ENCODE data around the gene IQSEC1. TPM values are rescaled to one million over a fixed set of nuclear protein-coding genes. Genes with fewer than 3 reads are reported as not detected.

The IQSEC1 gene
- total RNA-seq, 3 donors from 2014 or later = 19.8 to 42.2 (median 21.9) TPM

- intact Hi-C loops (cut with DNase I, micrococcal nuclease) = no loop called here
- TF ChIP-seq, protein P1, sequence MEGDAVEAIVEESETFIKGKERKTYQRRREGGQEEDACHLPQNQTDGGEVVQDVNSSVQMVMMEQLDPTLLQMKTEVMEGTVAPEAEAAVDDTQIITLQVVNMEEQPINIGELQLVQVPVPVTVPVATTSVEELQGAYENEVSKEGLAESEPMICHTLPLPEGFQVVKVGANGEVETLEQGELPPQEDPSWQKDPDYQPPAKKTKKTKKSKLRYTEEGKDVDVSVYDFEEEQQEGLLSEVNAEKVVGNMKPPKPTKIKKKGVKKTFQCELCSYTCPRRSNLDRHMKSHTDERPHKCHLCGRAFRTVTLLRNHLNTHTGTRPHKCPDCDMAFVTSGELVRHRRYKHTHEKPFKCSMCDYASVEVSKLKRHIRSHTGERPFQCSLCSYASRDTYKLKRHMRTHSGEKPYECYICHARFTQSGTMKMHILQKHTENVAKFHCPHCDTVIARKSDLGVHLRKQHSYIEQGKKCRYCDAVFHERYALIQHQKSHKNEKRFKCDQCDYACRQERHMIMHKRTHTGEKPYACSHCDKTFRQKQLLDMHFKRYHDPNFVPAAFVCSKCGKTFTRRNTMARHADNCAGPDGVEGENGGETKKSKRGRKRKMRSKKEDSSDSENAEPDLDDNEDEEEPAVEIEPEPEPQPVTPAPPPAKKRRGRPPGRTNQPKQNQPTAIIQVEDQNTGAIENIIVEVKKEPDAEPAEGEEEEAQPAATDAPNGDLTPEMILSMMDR (IDR thresholded peaks at IDR 0.05) = no peak
- no peak for ATAC-seq
These were observed 4.8 kb downstream of the IQSEC1 start for GRCh38 chr3:13068269-13069010.

GRCh38 chr3:13067778-13068177, 5.5 kb downstream of the IQSEC1 start:
- no peaks in the 10 kb centered on the region for H3K9me3 ChIP-seq
- intact Hi-C loops (cut with DNase I, micrococcal nuclease) = no loop called here
- no peaks in the 10 kb centered on the region for H3K4me1 ChIP-seq (ENCODE audit: low read depth)
- TF ChIP-seq, protein P1 (IDR thresholded peaks at IDR 0.05) = no peak
- H3K36me3 ChIP-seq (ENCODE audit: low read depth) = no peaks in the 10 kb centered on the region
- ATAC-seq (no peak), DNase-seq (no peak)
- H3K4me3 ChIP-seq = no peak overlapping the region

More at GRCh38 chr3:13068269-13069010, 4.8 kb downstream of the IQSEC1 start:
- H3K36me3 ChIP-seq (ENCODE audit: low read depth) = no peaks in the 10 kb centered on the region
- no peaks in the 10 kb centered on the region for H3K9me3 ChIP-seq
- no peak for DNase-seq
- no peaks in the 10 kb centered on the region for H3K4me1 ChIP-seq (ENCODE audit: low read depth)
- no peak overlapping the region for H3K4me3 ChIP-seq

DNA sequence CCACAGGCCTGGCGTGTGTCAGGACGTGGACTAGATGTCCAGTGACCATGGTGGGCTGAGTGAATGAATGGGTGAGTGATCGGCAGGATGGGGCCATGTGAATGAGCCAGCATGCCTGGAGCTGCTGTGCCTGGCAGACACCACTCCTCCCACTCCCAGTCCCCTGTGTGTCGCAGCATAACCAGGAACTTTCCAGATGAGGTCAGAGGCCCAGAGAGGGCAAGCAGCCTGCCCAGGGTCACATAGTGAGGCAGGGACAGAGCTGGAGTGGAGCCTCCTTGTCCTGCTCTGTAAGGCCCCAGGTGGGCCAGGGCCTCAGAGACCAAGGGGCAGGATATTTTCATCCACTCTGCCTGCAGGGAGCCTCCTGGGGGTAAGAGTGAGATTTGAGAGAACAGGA, 6.4 kb downstream of the IQSEC1 start:
- H3K4me3 ChIP-seq = no peak overlapping the region
- ATAC-seq (no peak), DNase-seq (no peak)
- H3K36me3 ChIP-seq (ENCODE audit: low read depth) = no peaks in the 10 kb centered on the region
- H3K9me3 ChIP-seq = no peaks in the 10 kb centered on the region
- intact Hi-C loops (cut with DNase I, micrococcal nuclease) = no loop called here
- H3K4me1 ChIP-seq (ENCODE audit: low read depth) = no peaks in the 10 kb centered on the region
- TF ChIP-seq, protein P1 (IDR thresholded peaks at IDR 0.05) = no peak

GRCh38 chr3:13066236-13066635, 7.0 kb downstream of the IQSEC1 start:
- H3K4me3 ChIP-seq = no peak overlapping the region
- intact Hi-C loops (cut with DNase I, micrococcal nuclease) = no loop called here
- H3K9me3 ChIP-seq = no peaks in the 10 kb centered on the region
- H3K36me3 ChIP-seq (ENCODE audit: low read depth) = no peaks in the 10 kb centered on the region
- no peaks in the 10 kb centered on the region for H3K4me1 ChIP-seq (ENCODE audit: low read depth)
- DNase-seq = no peak
- ATAC-seq = no peak
- TF ChIP-seq, protein P1 (IDR thresholded peaks at IDR 0.05) = no peak

- Histone ChIP-seq H3K9me3 (no peaks in the 10 kb centered on the region), H3K36me3 (ENCODE audit: low read depth) (no peaks in the 10 kb centered on the region), H3K4me3 (no peak overlapping the region), H3K4me1 (ENCODE audit: low read depth) (no peaks in the 10 kb centered on the region)
- TF ChIP-seq, protein P1 (IDR thresholded peaks at IDR 0.05) = no peak
- ATAC-seq (no peak), DNase-seq (no peak)
- intact Hi-C loops (cut with DNase I, micrococcal nuclease) = no loop called here
These were observed 7.5 kb downstream of the IQSEC1 start for GRCh38 chr3:13065727-13066126.
